Spinal cord (tissue), 10 donors: Measurements from ENCODE around the gene CDH20. TPM values are rescaled to one million over a fixed set of nuclear protein-coding genes. Genes with fewer than 3 reads are reported as not detected.
A peak's percentile ranks its signal among the peaks of the same experiment; 100 is the strongest.
"Not testable (repeated sequence)": the region's sequence is repeated elsewhere in the genome, so short reads cannot be mapped to it uniquely, and the experiment has no call there.

Source experiments
- DNase-seq, 6 donors: peaks; one replicate each; pipeline versions ENCODE4 v3.0.0 to v3.0.0-alpha.2; 2013 to 2015; ENCODE audit warnings: low spot score in 6 of 6, low read depth in 4 of 6
- H3K27ac ChIP-seq: one replicate; pipeline ENCODE4 v1.5.1; 2013; ENCODE audit warnings: low read depth, low read length, control low read depth
- H3K27me3 ChIP-seq: one replicate; pipeline ENCODE4 v1.6.1; 2013; ENCODE audit warnings: low read length; ENCODE audit not compliant: control insufficient read depth, insufficient read depth
- H3K36me3 ChIP-seq: one replicate; pipeline ENCODE4 v1.6.1; 2013; ENCODE audit warnings: low read length; ENCODE audit not compliant: control insufficient read depth, insufficient read depth
- H3K4me1 ChIP-seq: one replicate; pipeline ENCODE4 v1.6.1; 2013; ENCODE audit warnings: low read length; ENCODE audit not compliant: control insufficient read depth, insufficient read depth
- H3K4me3 ChIP-seq: one replicate; pipeline ENCODE4 v1.5.1; 2013; ENCODE audit warnings: low read depth, low read length, control low read depth
- H3K9me3 ChIP-seq: one replicate; pipeline ENCODE4 v1.6.1; 2013; ENCODE audit warnings: low read length; ENCODE audit not compliant: control insufficient read depth, insufficient read depth
- WGBS: methylation state at CpG from one replicate; pipeline ENCODE4 v1.1.5; 2013; ENCODE audit warnings: missing lambda C conversion rate; ENCODE audit not compliant: insufficient coverage; 5-methylcytosine and 5-hydroxymethylcytosine counted together
- polyA plus RNA-seq, 2 donors: library from polyadenylated mRNA; unstranded; fragments of 120-200 nt; gene quantifications; one replicate each; pipeline ENCODE4 v1.2.1, GENCODE V29; 2013; ENCODE audit not compliant: insufficient read length in 2 of 2
- total RNA-seq, 2 donors: library from RNA; depleted of rRNA in 1 of 2; stranded (reverse); fragments of 120-200 nt in 1 of 2; fragments of >200 nt in 1 of 2; gene quantifications; one replicate each; pipeline versions ENCODE4 v1.2.3 to v1.2.4, GENCODE V29; 2013 to 2014
- donor health status: healthy.

CDH20 gene
- total and polyA plus RNA-seq, 4 donors: 17.2 to 42.9 (median 31.3) TPM

GRCh38 chr18:61368001-61368400 is 34.8 kb downstream of the CDH20 start:
- Histone ChIP-seq H3K4me1 (peaks cover 5% of the 10 kb centered on the region), H3K27ac (no peak overlapping the region), H3K9me3 (no peaks in the 10 kb centered on the region), H3K27me3 (no peaks in the 10 kb centered on the region), H3K36me3 (no peaks in the 10 kb centered on the region), H3K4me3 (no peak overlapping the region)
- DNase-seq: no peak
- WGBS: no CpG with 5 or more reads among the region's 2 CpGs

GRCh38 chr18:61369671-61370070 is 36.4 kb downstream of the CDH20 start:
- WGBS: no CpG with 5 or more reads among the region's 4 CpGs
- DNase-seq, H3K36me3 ChIP-seq, H3K27me3 ChIP-seq, H3K4me3 ChIP-seq, H3K9me3 ChIP-seq, H3K27ac ChIP-seq, H3K4me1 ChIP-seq: not testable (repeated sequence)

GRCh38 chr18:61371111-61371510 is 37.9 kb downstream of the CDH20 start:
- WGBS: no CpG with 5 or more reads among the region's 2 CpGs
- no peaks in the 10 kb centered on the region for H3K27me3 ChIP-seq
- H3K4me1 ChIP-seq: no peaks in the 10 kb centered on the region
- no peaks in the 10 kb centered on the region for H3K36me3 ChIP-seq
- H3K27ac ChIP-seq: no peak overlapping the region
- DNase-seq: no peak
- H3K4me3 ChIP-seq: no peak overlapping the region
- no peaks in the 10 kb centered on the region for H3K9me3 ChIP-seq

- WGBS: 56% methylated on average over 4 of the region's 4 CpGs
Observed at GRCh38 chr18:61379827-61380226, 46.6 kb downstream of the CDH20 start.

GRCh38 chr18:61388010-61388409 is 54.8 kb downstream of the CDH20 start:
- DNase-seq: no peak

More at GRCh38 chr18:61379827-61380226, 46.6 kb downstream of the CDH20 start:
- Histone ChIP-seq H3K36me3 (no peaks in the 10 kb centered on the region), H3K4me1 (no peaks in the 10 kb centered on the region), H3K27me3 (no peaks in the 10 kb centered on the region), H3K27ac (no peak overlapping the region), H3K9me3 (no peaks in the 10 kb centered on the region), H3K4me3 (no peak overlapping the region)
- DNase-seq: no peak

GRCh38 chr18:61394983-61395382 is 61.8 kb downstream of the CDH20 start:
- Histone ChIP-seq H3K27me3 (no peaks in the 10 kb centered on the region), H3K36me3 (no peaks in the 10 kb centered on the region), H3K27ac (no peak overlapping the region)

More at GRCh38 chr18:61388010-61388409, 54.8 kb downstream of the CDH20 start:
- WGBS: 75% methylated on average over 2 of the region's 2 CpGs
- Histone ChIP-seq H3K36me3 (no peaks in the 10 kb centered on the region), H3K4me1 (no peaks in the 10 kb centered on the region), H3K4me3 (no peak overlapping the region), H3K9me3 (no peaks in the 10 kb centered on the region), H3K27me3 (no peaks in the 10 kb centered on the region), H3K27ac (no peak overlapping the region)

GRCh38 chr18:61397222-61397621 is 64.0 kb downstream of the CDH20 start:
- Histone ChIP-seq H3K27me3 (no peaks in the 10 kb centered on the region), H3K9me3 (no peaks in the 10 kb centered on the region), H3K4me1 (no peaks in the 10 kb centered on the region), H3K27ac (no peak overlapping the region), H3K4me3 (no peak overlapping the region), H3K36me3 (no peaks in the 10 kb centered on the region)
- WGBS: 77% methylated on average over 3 of the region's 3 CpGs
- no peak for DNase-seq

More at GRCh38 chr18:61394983-61395382, 61.8 kb downstream of the CDH20 start:
- H3K4me3 ChIP-seq: no peak overlapping the region
- no peaks in the 10 kb centered on the region for H3K9me3 ChIP-seq
- no peak for DNase-seq
- no peaks in the 10 kb centered on the region for H3K4me1 ChIP-seq

GRCh38 chr18:61398961-61399705 is 65.9 kb downstream of the CDH20 start:
- no peaks in the 10 kb centered on the region for H3K4me1 ChIP-seq
- H3K27ac ChIP-seq: no peak overlapping the region
- no peaks in the 10 kb centered on the region for H3K27me3 ChIP-seq
- H3K9me3 ChIP-seq: no peaks in the 10 kb centered on the region
- H3K36me3 ChIP-seq: no peaks in the 10 kb centered on the region
- H3K4me3 ChIP-seq: no peak overlapping the region
- WGBS: 73% methylated on average over 2 of the region's 4 CpGs
- DNase-seq: no peak

- H3K27ac ChIP-seq: no peak overlapping the region
- peak in 4 of 6 donors; percentile 24 to 74 (median 41) for DNase-seq
- H3K27me3 ChIP-seq: no peaks in the 10 kb centered on the region
- peaks cover 2% of the 10 kb centered on the region for H3K4me1 ChIP-seq
- WGBS: no CpG with 5 or more reads among the region's 3 CpGs
- no peak overlapping the region for H3K4me3 ChIP-seq
- no peaks in the 10 kb centered on the region for H3K36me3 ChIP-seq
- H3K9me3 ChIP-seq: no peaks in the 10 kb centered on the region
Observed at GRCh38 chr18:61400016-61400635, 66.9 kb downstream of the CDH20 start.

- WGBS: 71% methylated on average over 1 of the region's 4 CpGs
- H3K27ac ChIP-seq: no peak overlapping the region
- H3K36me3 ChIP-seq: no peaks in the 10 kb centered on the region
- H3K4me3 ChIP-seq: no peak overlapping the region
- peaks cover 3% of the 10 kb centered on the region for H3K4me1 ChIP-seq
- DNase-seq: no peak
- H3K9me3 ChIP-seq: no peaks in the 10 kb centered on the region
- no peaks in the 10 kb centered on the region for H3K27me3 ChIP-seq
Observed at GRCh38 chr18:61400716-61401115, 67.5 kb downstream of the CDH20 start.
